Nephron progenitor cell (in vitro differentiated cells): ENCODE results near the gene STXBP5.

Source experiments
- DNase-seq: peaks from one replicate; pipeline ENCODE4 v3.0.0; 2021
- H3K27ac Mint-ChIP-seq: 2 replicates; pipeline ENCODE4 v1.8.0; 2021; ENCODE audit warnings: mild to moderate bottlenecking, moderate library complexity, mixed read lengths
- H3K27me3 Mint-ChIP-seq: 2 replicates; pipeline ENCODE4 v1.8.0; 2021; ENCODE audit warnings: mild to moderate bottlenecking, low read depth, mixed read lengths; ENCODE audit not compliant: poor library complexity
- H3K36me3 Mint-ChIP-seq: 2 replicates; pipeline ENCODE4 v1.8.0; 2021; ENCODE audit warnings: low read depth, mixed read lengths
- H3K4me1 Mint-ChIP-seq: 2 replicates; pipeline ENCODE4 v1.8.0; 2021; ENCODE audit warnings: mixed read lengths
- H3K4me3 Mint-ChIP-seq: 2 replicates; pipeline ENCODE4 v1.8.0; 2021; ENCODE audit warnings: mild to moderate bottlenecking, moderate library complexity, mixed read lengths
- H3K9me3 Mint-ChIP-seq: 2 replicates; pipeline ENCODE4 v1.8.0; 2021; ENCODE audit warnings: mild to moderate bottlenecking, moderate library complexity, mixed read lengths
- TF ChIP-seq, protein P1 (sequence below): fragments of 200-600 bp; sonication (generic); IDR thresholded peaks from 2 replicates; pipeline ENCODE4 v1.5.0; 2021; ENCODE audit warnings: antibody characterized with exemption

The STXBP5 gene

GRCh38 chr6:147204060-147204785, at the start of gene STXBP5:
Gene STXBP5 (plus strand): TSS chr6:147204417. CDS start chr6:147204533, 116 bp downstream.
- peak; percentile 59 for DNase-seq
- Mint-ChIP-seq H3K36me3 (no peaks in the 10 kb centered on the region), H3K9me3 (no peaks in the 10 kb centered on the region), H3K27ac (peak within 1 kb of the TSS; percentile 97), H3K4me3 (peak within 1 kb of the TSS; percentile 97), H3K27me3 (peaks cover 3% of the 10 kb centered on the region), H3K4me1 (peaks cover 48% of the 10 kb centered on the region)
- TF ChIP-seq, protein P1, sequence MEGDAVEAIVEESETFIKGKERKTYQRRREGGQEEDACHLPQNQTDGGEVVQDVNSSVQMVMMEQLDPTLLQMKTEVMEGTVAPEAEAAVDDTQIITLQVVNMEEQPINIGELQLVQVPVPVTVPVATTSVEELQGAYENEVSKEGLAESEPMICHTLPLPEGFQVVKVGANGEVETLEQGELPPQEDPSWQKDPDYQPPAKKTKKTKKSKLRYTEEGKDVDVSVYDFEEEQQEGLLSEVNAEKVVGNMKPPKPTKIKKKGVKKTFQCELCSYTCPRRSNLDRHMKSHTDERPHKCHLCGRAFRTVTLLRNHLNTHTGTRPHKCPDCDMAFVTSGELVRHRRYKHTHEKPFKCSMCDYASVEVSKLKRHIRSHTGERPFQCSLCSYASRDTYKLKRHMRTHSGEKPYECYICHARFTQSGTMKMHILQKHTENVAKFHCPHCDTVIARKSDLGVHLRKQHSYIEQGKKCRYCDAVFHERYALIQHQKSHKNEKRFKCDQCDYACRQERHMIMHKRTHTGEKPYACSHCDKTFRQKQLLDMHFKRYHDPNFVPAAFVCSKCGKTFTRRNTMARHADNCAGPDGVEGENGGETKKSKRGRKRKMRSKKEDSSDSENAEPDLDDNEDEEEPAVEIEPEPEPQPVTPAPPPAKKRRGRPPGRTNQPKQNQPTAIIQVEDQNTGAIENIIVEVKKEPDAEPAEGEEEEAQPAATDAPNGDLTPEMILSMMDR: no peak

DNA sequence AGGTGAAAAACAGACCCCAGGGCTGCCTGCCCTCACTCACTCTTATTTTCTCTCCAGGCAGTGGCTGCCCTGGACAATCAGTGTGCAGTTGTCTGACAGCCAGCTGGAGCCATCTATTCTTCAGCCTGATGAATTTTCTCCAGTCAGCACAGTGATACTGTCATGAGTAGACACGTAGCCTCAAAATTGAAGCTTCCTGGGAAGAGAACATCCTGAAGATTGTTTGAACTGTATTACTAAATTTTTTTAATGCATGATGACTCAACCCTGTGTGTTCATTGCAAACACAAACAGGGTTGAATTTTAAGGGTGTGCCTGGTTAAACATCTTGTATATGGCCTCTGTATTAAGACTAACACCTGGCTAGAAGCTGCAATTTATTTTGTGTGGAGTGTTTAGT, 49.8 kb upstream of the STXBP5 start:
- Mint-ChIP-seq H3K36me3 (no peaks in the 10 kb centered on the region), H3K9me3 (no peaks in the 10 kb centered on the region), H3K4me3 (no peak overlapping the region), H3K4me1 (no peaks in the 10 kb centered on the region), H3K27ac (no peak overlapping the region), H3K27me3 (peaks cover 4% of the 10 kb centered on the region)
- TF ChIP-seq, protein P1: no peak
- DNase-seq: no peak

GRCh38 chr6:147156218-147156617, 48.0 kb upstream of the STXBP5 start:
- DNase-seq: no peak
- no peaks in the 10 kb centered on the region for H3K9me3 Mint-ChIP-seq
- H3K4me3 Mint-ChIP-seq: no peak overlapping the region
- no peaks in the 10 kb centered on the region for H3K36me3 Mint-ChIP-seq
- peaks cover 4% of the 10 kb centered on the region for H3K27me3 Mint-ChIP-seq
- H3K27ac Mint-ChIP-seq: no peak overlapping the region
- no peaks in the 10 kb centered on the region for H3K4me1 Mint-ChIP-seq
- TF ChIP-seq, protein P1: no peak

GRCh38 chr6:147156799-147157382, 47.3 kb upstream of the STXBP5 start:
- peaks cover 4% of the 10 kb centered on the region for H3K27me3 Mint-ChIP-seq
- H3K4me1 Mint-ChIP-seq: no peaks in the 10 kb centered on the region
- H3K4me3 Mint-ChIP-seq: no peak overlapping the region

DNA sequence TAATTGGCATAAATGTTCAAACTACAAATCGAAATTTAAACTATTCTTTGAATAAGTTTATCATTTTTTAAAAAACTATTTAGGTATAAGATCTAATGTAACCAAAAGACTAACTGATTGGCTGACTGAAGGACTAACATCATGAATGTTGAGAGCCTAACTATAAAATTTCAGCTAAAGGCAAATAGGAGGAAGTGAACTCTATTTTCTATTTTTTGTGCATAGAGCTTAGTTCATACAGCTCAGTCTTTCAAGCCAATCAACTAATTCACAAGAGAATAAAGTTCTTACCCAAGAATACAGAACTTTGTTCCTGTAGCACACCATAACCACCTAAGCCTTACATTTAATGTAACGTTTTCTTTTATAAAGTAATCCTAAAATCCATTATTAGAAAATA, 46.3 kb upstream of the STXBP5 start:
- TF ChIP-seq, protein P1: no peak
- no peaks in the 10 kb centered on the region for H3K36me3 Mint-ChIP-seq
- no peak overlapping the region for H3K27ac Mint-ChIP-seq
- no peak for DNase-seq
- H3K27me3 Mint-ChIP-seq: peaks cover 2% of the 10 kb centered on the region
- no peaks in the 10 kb centered on the region for H3K9me3 Mint-ChIP-seq
- H3K4me1 Mint-ChIP-seq: no peaks in the 10 kb centered on the region
- H3K4me3 Mint-ChIP-seq: no peak overlapping the region

More at GRCh38 chr6:147156799-147157382, 47.3 kb upstream of the STXBP5 start:
- H3K27ac Mint-ChIP-seq: no peak overlapping the region
- H3K36me3 Mint-ChIP-seq: no peaks in the 10 kb centered on the region
- no peaks in the 10 kb centered on the region for H3K9me3 Mint-ChIP-seq
- DNase-seq: no peak
- TF ChIP-seq, protein P1: no peak

GRCh38 chr6:147158881-147159280, 45.3 kb upstream of the STXBP5 start:
- no peak overlapping the region for H3K27ac Mint-ChIP-seq
- peaks cover 3% of the 10 kb centered on the region for H3K27me3 Mint-ChIP-seq
- H3K36me3 Mint-ChIP-seq: no peaks in the 10 kb centered on the region
- H3K9me3 Mint-ChIP-seq: no peaks in the 10 kb centered on the region
- no peak for DNase-seq
- H3K4me3 Mint-ChIP-seq: no peak overlapping the region
- TF ChIP-seq, protein P1: no peak
- H3K4me1 Mint-ChIP-seq: no peaks in the 10 kb centered on the region
